ENCODE data around the gene FRY.

- TF ChIP-seq ATF3 (IDR thresholded peaks at IDR 0.05) (no peak), CTCF (IDR thresholded peaks at IDR 0.05; ENCODE audit: low read depth, low read length, missing input control) (no peak), MAX (IDR thresholded peaks at IDR 0.05) (no peak), SP1 (IDR thresholded peaks at IDR 0.05) (no peak), ZBTB33 (IDR thresholded peaks at IDR 0.05) (no peak), REST (IDR thresholded peaks at IDR 0.05) (no peak), EGR1 (IDR thresholded peaks at IDR 0.05; ENCODE audit: low read depth in 2 of 2) (no peak), TAF1 (conservative IDR thresholded peaks at IDR 0.05) (no peak)
Measured at GRCh38 chr13:32285633-32285965, 254.0 kb downstream of the FRY start.
